RWPE1 (cell line): ENCODE results near the gene RARB.

Source experiments
- CTCF ChIA-PET: fragments of 350-600 bp; sonication (Branson Sonifier 250); formaldehyde crosslinking; extraction: SDS; loops from one replicate; lab custom pipeline; 2021; lab: Yijun Ruan, JAX
- POLR2A ChIA-PET: fragments of 400-600 bp; formaldehyde crosslinking; extraction: SDS; loops from one replicate; lab custom pipeline; 2020; ENCODE audit warnings: antibody characterized with exemption; ENCODE audit not compliant: low non-redundant PET; lab: Yijun Ruan, JAX
- DNase-seq: peaks from one replicate; pipeline ENCODE4 v3.0.0; 2012; ENCODE audit warnings: low spot score
- H3K27ac ChIP-seq: fragments of 450-650 bp; 2 replicates; pipeline ENCODE4 v1.5.1; 2017
- TF ChIP-seq, protein P1 (sequence below): fragments of 450-650 bp; conservative IDR thresholded peaks from 2 replicates; pipeline ENCODE4 v1.5.1; 2017; ENCODE audit warnings: low read depth, mild to moderate bottlenecking

The RARB gene

DNA sequence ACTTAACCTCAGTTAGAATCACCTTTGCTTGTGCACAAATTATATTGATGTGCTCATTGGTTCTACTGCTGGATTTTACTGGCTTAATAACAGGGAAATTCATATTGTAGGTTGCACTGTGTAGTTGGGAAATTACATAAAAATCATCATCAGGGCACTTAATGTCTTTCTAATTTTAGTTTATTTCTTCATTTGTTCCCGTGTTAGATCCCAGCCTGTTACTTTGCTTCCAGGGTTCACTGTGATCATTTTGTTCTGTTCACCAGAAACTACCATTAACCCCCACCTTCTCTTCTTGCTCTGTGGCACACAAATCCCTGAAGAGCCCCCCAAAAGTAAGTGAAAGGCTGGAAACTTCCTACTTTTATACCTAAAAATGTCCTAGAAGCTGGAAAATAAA, 80.4 kb downstream of the RARB start:
- ChIA-PET POLR2A (no interaction called here), CTCF (interaction anchor here (0.6 kb wide), 1 partner anchor 15 kb away, joined by 3 read pairs; no protein-coding TSS in a partner anchor)
- TF ChIP-seq, protein P1, sequence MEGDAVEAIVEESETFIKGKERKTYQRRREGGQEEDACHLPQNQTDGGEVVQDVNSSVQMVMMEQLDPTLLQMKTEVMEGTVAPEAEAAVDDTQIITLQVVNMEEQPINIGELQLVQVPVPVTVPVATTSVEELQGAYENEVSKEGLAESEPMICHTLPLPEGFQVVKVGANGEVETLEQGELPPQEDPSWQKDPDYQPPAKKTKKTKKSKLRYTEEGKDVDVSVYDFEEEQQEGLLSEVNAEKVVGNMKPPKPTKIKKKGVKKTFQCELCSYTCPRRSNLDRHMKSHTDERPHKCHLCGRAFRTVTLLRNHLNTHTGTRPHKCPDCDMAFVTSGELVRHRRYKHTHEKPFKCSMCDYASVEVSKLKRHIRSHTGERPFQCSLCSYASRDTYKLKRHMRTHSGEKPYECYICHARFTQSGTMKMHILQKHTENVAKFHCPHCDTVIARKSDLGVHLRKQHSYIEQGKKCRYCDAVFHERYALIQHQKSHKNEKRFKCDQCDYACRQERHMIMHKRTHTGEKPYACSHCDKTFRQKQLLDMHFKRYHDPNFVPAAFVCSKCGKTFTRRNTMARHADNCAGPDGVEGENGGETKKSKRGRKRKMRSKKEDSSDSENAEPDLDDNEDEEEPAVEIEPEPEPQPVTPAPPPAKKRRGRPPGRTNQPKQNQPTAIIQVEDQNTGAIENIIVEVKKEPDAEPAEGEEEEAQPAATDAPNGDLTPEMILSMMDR = no peak
- H3K27ac ChIP-seq = no peak overlapping the region
- DNase-seq = no peak

DNA sequence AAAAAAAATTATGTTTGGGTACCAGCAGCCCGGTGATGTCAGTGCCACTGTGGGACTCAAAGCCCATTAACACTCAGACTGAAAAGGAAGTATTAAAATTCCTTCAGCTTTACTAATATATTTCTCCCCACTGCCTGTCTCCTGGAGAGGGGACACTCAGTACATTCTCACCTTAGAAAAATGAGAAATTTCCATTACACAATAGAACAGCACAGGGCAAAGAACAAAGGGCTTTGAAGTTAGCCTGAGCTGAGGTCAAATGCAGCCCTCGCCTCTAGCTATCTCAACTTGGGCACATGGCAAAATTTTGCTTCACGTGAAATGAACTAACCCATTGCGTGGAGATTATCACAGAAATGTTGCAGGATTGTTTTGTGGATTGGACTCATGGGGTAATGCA, 80.8 kb downstream of the RARB start:
- POLR2A ChIA-PET = no interaction called here
- CTCF ChIA-PET = interaction anchor here (0.6 kb wide), 1 partner anchor 15 kb away, joined by 3 read pairs; no protein-coding TSS in a partner anchor
- TF ChIP-seq, protein P1 = no peak
- DNase-seq = no peak
- H3K27ac ChIP-seq = no peak overlapping the region

DNA sequence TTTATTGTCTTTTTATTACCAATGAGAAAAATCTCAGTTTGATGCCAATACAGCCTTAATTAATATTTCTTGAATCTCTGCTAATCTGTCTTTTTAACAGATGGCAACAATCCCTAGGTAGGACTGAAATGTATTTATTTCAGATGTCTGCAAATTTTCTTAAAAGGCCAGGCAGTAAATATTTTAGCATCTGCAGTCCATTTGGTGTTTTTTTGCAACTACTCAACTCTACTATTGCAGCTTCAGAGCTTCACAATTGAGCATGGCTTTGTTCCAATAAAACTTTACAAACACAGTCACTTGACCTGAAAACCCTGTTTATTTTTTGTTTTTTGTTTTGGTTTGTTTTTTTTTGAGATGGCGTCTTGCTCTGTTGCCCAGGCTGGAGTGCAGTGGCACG, 82.7 kb downstream of the RARB start:
- POLR2A ChIA-PET = no interaction called here
- CTCF ChIA-PET = no interaction called here
- TF ChIP-seq, protein P1 = no peak
- H3K27ac ChIP-seq = no peak overlapping the region
- DNase-seq = no peak

DNA sequence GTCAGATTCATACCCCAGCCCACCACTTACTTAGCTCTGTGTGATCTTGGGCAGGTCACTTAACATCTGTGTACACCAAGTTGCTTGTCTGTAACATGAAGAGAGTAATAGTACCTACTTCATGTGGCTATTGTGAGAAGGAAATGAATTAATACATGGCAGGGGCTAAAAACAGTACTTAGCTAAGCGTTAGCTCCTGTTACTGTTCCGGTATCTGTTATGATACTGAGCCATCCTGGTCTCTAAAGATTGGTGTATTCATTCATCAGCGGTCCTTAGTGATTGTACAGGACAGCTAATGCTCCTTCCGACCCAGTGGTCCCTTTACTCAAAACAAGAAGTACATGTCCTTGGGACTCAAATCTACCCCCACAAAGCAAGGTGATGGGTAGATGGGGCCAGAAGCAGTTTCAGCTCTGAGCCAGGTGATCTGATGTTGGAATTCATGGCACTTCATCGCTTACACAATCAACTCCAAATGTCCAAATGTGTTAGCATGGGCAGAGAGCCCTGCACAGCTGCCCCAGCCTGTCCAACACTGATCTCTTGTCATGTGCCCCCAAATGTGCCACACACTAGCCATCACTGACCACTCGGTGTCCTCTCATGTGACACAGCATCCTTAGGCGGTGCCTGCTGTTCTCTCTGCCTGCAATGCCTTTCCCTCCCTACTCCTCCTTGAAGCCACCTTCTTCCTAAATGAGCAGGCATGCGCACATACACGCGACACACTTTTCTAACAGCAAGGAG, 84.1 kb downstream of the RARB start:
- TF ChIP-seq, protein P1 = no peak
- CTCF ChIA-PET = no interaction called here
- no peak for DNase-seq
- H3K27ac ChIP-seq = no peak overlapping the region
- POLR2A ChIA-PET = no interaction called here

DNA sequence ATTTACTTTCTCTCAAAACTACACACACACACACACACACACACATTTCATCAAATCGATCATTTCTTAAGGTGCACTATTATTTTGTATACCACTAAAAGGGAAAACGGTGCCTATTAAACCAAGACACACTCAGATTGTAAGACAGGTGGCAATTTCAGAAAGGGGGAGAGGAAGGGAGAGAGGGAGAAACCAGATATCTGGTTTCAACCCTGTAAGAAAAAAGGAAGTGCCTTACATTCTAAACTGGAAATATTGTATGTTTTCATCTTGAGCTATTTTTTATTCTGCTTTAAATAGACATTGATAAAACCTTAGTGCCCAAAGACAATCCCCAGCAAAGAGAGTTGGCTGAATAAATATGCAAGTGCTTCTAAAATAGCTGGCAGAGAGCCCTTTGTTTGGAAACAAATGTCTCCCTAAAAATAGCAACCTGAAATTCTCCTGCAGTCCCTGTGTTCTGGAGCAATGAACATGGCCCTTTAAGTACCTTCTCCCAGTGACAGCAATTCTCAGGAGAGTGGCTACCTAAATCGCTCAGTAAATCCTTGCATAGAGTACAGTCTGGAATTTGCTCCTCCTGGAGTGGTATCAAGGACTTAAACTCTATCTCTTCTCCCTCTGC, 85.7 kb downstream of the RARB start:
- POLR2A ChIA-PET = no interaction called here
- TF ChIP-seq, protein P1 = no peak
- CTCF ChIA-PET = no interaction called here

DNA sequence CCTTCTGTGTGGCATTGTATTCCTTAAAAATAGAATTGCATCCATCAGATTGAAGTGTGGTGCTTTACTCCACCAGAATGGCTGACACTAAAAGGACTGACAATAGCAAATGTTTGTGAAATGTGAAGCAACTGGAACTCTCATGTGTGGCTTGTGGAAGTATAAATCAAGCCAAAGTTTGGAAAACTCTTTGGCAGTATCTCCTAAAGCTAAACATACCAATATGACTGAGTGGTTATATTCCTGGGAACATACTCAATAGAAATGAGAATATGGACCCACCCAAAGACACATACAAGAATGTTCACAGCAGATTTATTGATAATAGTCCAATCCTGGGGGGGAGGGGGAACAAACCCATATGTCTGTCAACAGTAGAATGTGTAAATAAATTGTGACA, 87.1 kb downstream of the RARB start:
- H3K27ac ChIP-seq = no peak overlapping the region
- POLR2A ChIA-PET = no interaction called here
- CTCF ChIA-PET = no interaction called here
- no peak for DNase-seq
- TF ChIP-seq, protein P1 = no peak

More for the DNA sequence above, 85.7 kb downstream of the RARB start:
- no peak overlapping the region for H3K27ac ChIP-seq
- DNase-seq = no peak
